ENCODE results near the gene MAN1C1. TPM values are rescaled to one million over a fixed set of nuclear protein-coding genes. Genes with fewer than 3 reads are reported as not detected.

The MAN1C1 gene
- polyA plus RNA-seq, 1 of the 3 experiments (the other 2 are of a cell fraction) = 0.20 TPM

DNA sequence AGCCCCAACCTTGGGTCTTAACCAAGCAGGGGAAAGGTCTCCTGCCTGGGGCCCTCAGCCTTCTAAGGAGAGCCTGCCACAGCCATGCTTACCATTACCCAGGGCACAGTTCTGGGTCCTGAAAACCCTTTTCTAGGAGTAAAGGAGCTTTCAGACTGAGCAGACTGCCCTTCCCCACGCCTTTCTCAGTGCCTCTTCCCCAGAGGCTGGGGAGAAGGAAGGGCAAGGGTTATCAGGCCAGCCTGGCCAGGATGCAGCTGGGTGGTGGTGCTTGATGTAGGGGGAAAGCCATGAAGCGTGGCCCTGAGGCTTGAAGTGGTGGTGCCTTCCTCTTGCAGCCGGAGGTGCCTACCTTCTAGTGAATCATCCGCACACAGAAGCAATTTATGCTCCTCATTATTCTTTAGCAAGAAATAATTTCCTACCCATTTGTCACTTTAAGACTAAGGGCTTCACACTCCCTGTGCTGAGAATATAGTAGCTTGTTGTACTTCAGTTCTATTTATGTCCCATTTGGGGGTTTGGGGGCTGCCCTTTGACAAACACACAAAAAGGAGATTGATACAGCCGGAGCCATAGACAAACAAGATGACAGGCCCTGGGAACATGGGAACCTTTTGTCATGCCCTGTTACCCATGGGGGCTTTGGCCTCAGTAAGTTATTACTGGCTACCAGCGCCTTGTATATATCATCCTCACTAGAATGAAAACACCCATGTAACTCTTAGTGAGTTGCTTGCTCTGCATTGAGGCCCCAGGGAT is 40.7 kb downstream of the MAN1C1 start:
- Histone ChIP-seq H3K9me3 (no peaks in the 10 kb centered on the region), H3K4me1 (ENCODE audit: control insufficient read depth in 1 of 2, insufficient read depth in 2 of 2, low read depth in 1 of 2, low read length in 1 of 2) (peaks cover 0 to 23% of the 10 kb centered on the region in 2 experiments; a peak in 2 of 4 replicates), H3K27me3 (ENCODE audit: insufficient read depth) (peaks cover 11% of the 10 kb centered on the region; the same call in 1 of the 2 replicates), H3K9ac (no peak overlapping the region), H3K4me3 (ENCODE audit: low read depth in 2 of 2, low read length in 1 of 2) (no peak overlapping the region), H3K4me2 (no peak overlapping the region), H3K36me3 (replicated peaks in 1 of 2; ENCODE audit: control insufficient read depth in 1 of 2, insufficient read depth in 2 of 2, low read length in 1 of 2) (no peaks in the 10 kb centered on the region), H2AFZ (ENCODE audit: low read depth) (no peak overlapping the region), H3K27ac (ENCODE audit: low read depth in 2 of 2, low read length in 1 of 2) (no peak overlapping the region), H4K20me1 (ENCODE audit: insufficient read depth) (no peaks in the 10 kb centered on the region), H3K79me2 (ENCODE audit: insufficient read depth) (no peaks in the 10 kb centered on the region), H3K9me2 (no peaks in the 10 kb centered on the region), H3F3A (replicated peaks; ENCODE audit: insufficient read depth) (no peaks in the 10 kb centered on the region)
- no peak for TF ChIP-seq ELF1 (IDR thresholded peaks at IDR 0.05)
- ChIA-PET CTCF (interaction anchor here (0.9 to 2.1 kb wide), 3 partner anchors 25 to 38 kb away, joined by 3 to 8 read pairs (median 5); no protein-coding TSS in a partner anchor), POLR2A (no interaction called here)
- 90% methylated on average over 4 of the region's 6 CpGs for WGBS (ENCODE audit: low lambda C conversion rate)
- DNase-seq = no peak

DNA sequence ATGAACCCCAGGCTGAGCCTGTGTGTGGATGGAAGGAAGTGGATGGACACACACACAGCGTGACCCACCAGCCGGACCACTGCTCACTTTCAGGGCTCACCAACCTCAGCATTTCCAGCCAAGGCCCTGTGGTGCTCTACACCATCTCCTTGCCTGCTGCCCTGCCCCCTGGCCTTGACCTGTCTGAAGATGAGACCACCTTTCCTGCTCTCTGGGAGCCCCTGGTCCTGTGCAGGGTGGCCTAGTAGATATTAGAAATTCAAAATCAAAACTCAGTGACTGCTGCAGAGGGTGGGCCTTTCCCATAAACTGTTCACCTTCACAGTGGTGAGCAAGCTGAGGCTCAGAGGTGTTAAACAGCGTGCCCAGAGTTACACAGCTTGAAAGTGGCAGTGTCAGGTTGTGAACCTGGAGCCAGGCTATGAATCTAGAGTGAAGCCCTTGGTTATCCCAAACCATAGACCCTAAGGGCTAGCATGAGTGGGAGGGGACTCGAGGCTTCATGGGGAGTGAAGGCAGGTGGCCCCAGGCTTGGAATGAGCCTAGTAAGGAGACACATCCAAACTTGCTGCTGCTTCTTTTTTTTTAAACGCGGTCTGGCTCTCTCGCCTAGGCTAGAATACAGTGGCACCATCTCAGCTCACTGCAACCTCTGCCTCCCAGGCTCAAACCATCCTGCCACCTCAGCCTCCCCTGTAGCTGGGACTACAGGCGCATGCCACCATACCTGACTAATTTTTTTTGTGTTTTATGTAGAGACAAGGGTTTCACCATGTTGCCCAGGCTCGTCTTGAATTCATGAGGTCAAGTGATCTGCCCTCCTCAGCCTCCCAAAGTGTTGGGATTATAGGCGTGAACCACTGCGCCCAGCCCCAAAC is 41.5 kb downstream of the MAN1C1 start:
- H3K9me2 ChIP-seq = no peaks in the 10 kb centered on the region
- H3K4me2 ChIP-seq = no peak overlapping the region
- peaks cover 0 to 23% of the 10 kb centered on the region in 2 experiments; a peak in 2 of 4 replicates for H3K4me1 ChIP-seq (ENCODE audit: control insufficient read depth in 1 of 2, insufficient read depth in 2 of 2, low read depth in 1 of 2, low read length in 1 of 2)
- H3K9ac ChIP-seq = no peak overlapping the region
- no peak overlapping the region for H3K27ac ChIP-seq (ENCODE audit: low read depth in 2 of 2, low read length in 1 of 2)
- no peaks in the 10 kb centered on the region for H4K20me1 ChIP-seq (ENCODE audit: insufficient read depth)
- no peak for DNase-seq
- no peaks in the 10 kb centered on the region for H3K9me3 ChIP-seq
- peaks cover 6% of the 10 kb centered on the region; the same call in 1 of the 2 replicates for H3K27me3 ChIP-seq (ENCODE audit: insufficient read depth)
- TF ChIP-seq TCF12 (IDR thresholded peaks at IDR 0.05) = no peak
- TF ChIP-seq, protein P1, sequence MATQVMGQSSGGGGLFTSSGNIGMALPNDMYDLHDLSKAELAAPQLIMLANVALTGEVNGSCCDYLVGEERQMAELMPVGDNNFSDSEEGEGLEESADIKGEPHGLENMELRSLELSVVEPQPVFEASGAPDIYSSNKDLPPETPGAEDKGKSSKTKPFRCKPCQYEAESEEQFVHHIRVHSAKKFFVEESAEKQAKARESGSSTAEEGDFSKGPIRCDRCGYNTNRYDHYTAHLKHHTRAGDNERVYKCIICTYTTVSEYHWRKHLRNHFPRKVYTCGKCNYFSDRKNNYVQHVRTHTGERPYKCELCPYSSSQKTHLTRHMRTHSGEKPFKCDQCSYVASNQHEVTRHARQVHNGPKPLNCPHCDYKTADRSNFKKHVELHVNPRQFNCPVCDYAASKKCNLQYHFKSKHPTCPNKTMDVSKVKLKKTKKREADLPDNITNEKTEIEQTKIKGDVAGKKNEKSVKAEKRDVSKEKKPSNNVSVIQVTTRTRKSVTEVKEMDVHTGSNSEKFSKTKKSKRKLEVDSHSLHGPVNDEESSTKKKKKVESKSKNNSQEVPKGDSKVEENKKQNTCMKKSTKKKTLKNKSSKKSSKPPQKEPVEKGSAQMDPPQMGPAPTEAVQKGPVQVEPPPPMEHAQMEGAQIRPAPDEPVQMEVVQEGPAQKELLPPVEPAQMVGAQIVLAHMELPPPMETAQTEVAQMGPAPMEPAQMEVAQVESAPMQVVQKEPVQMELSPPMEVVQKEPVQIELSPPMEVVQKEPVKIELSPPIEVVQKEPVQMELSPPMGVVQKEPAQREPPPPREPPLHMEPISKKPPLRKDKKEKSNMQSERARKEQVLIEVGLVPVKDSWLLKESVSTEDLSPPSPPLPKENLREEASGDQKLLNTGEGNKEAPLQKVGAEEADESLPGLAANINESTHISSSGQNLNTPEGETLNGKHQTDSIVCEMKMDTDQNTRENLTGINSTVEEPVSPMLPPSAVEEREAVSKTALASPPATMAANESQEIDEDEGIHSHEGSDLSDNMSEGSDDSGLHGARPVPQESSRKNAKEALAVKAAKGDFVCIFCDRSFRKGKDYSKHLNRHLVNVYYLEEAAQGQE (IDR thresholded peaks at IDR 0.05; ENCODE audit: low read depth, low read length) = no peak
- no peak for TF ChIP-seq JUND (IDR thresholded peaks at IDR 0.05)
- TF ChIP-seq FOXJ3 (CRISPR knock-in tag; IDR thresholded peaks at IDR 0.05) = no peak
- TF ChIP-seq, protein P2, sequence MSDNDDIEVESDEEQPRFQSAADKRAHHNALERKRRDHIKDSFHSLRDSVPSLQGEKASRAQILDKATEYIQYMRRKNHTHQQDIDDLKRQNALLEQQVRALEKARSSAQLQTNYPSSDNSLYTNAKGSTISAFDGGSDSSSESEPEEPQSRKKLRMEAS (IDR thresholded peaks at IDR 0.05; ENCODE audit: low read depth) = no peak
- TF ChIP-seq, protein P3, sequence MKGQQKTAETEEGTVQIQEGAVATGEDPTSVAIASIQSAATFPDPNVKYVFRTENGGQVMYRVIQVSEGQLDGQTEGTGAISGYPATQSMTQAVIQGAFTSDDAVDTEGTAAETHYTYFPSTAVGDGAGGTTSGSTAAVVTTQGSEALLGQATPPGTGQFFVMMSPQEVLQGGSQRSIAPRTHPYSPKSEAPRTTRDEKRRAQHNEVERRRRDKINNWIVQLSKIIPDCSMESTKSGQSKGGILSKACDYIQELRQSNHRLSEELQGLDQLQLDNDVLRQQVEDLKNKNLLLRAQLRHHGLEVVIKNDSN (IDR thresholded peaks at IDR 0.05; ENCODE audit: borderline replicate concordance, low read depth) = no peak
- TF ChIP-seq TEAD4 (IDR thresholded peaks at IDR 0.05; ENCODE audit: borderline replicate concordance, insufficient read depth) = no peak
- no peak for TF ChIP-seq EZH2phosphoT487 (IDR thresholded peaks at IDR 0.05; ENCODE audit: borderline replicate concordance, low read depth)
- TF ChIP-seq NRF1 (IDR thresholded peaks at IDR 0.05; ENCODE audit: low read depth, low read length) = no peak
- TF ChIP-seq, protein P4, sequence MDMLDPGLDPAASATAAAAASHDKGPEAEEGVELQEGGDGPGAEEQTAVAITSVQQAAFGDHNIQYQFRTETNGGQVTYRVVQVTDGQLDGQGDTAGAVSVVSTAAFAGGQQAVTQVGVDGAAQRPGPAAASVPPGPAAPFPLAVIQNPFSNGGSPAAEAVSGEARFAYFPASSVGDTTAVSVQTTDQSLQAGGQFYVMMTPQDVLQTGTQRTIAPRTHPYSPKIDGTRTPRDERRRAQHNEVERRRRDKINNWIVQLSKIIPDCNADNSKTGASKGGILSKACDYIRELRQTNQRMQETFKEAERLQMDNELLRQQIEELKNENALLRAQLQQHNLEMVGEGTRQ (IDR thresholded peaks at IDR 0.05; ENCODE audit: borderline replicate concordance, low read depth, low read length) = no peak
- TF ChIP-seq TAF1 (IDR thresholded peaks at IDR 0.05; ENCODE audit: borderline replicate concordance, low read depth, low read length) = no peak
- no peak for TF ChIP-seq SIN3A (IDR thresholded peaks at IDR 0.05; ENCODE audit: borderline replicate concordance, low read depth, low read length)
- no peak for TF ChIP-seq GATA2 (CRISPR knock-in tag; IDR thresholded peaks at IDR 0.05)
- TF ChIP-seq, protein P5, sequence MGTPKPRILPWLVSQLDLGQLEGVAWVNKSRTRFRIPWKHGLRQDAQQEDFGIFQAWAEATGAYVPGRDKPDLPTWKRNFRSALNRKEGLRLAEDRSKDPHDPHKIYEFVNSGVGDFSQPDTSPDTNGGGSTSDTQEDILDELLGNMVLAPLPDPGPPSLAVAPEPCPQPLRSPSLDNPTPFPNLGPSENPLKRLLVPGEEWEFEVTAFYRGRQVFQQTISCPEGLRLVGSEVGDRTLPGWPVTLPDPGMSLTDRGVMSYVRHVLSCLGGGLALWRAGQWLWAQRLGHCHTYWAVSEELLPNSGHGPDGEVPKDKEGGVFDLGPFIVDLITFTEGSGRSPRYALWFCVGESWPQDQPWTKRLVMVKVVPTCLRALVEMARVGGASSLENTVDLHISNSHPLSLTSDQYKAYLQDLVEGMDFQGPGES (IDR thresholded peaks at IDR 0.05; ENCODE audit: low read depth, low read length) = no peak
- TF ChIP-seq FOSL2 (IDR thresholded peaks at IDR 0.05; ENCODE audit: borderline replicate concordance, low read depth) = no peak
- TF ChIP-seq RXRA (IDR thresholded peaks at IDR 0.05; ENCODE audit: borderline replicate concordance, low read depth) = no peak
- TF ChIP-seq GABPA (IDR thresholded peaks at IDR 0.05; ENCODE audit: low read depth) = no peak
- H2AFZ ChIP-seq (ENCODE audit: low read depth) = no peak overlapping the region
- ChIA-PET CTCF (interaction anchor here (0.8 to 2.1 kb wide), 8 partner anchors 15 to 217 kb away, joined by 3 to 8 read pairs (median 4); no protein-coding TSS in a partner anchor), POLR2A (no interaction called here)
- WGBS (ENCODE audit: low lambda C conversion rate) = 74% methylated on average over 10 of the region's 11 CpGs
- H3K36me3 ChIP-seq (replicated peaks in 1 of 2; ENCODE audit: control insufficient read depth in 1 of 2, insufficient read depth in 2 of 2, low read length in 1 of 2) = no peaks in the 10 kb centered on the region
- H3K4me3 ChIP-seq (ENCODE audit: low read depth in 2 of 2, low read length in 1 of 2) = no peak overlapping the region
- H3F3A ChIP-seq (replicated peaks; ENCODE audit: insufficient read depth) = no peaks in the 10 kb centered on the region
- no peaks in the 10 kb centered on the region for H3K79me2 ChIP-seq (ENCODE audit: insufficient read depth)
